TTC549 (cell line): Measurements from ENCODE around the gene NABP1.

Source experiments
- FAIRE-seq: peaks from 2 replicates; lab custom pipeline; 2012; peaks lifted over from hg19 to GRCh38; lab: Jason Lieb, UNC

The NABP1 gene

GRCh38 chr2:191649519-191649918, 28.4 kb upstream of the NABP1 start:
- no peak for FAIRE-seq

- no peak for FAIRE-seq
Measured at GRCh38 chr2:191650896-191651773, 26.8 kb upstream of the NABP1 start.

- FAIRE-seq = no peak
Measured at GRCh38 chr2:191653667-191654391, 24.1 kb upstream of the NABP1 start.

- no peak for FAIRE-seq
Measured at GRCh38 chr2:191656391-191656790, 21.5 kb upstream of the NABP1 start.

- FAIRE-seq = no peak
Measured at GRCh38 chr2:191656792-191657191, 21.1 kb upstream of the NABP1 start.

GRCh38 chr2:191657977-191658376, 20.0 kb upstream of the NABP1 start:
- FAIRE-seq = no peak

- FAIRE-seq = no peak
Measured at GRCh38 chr2:191659198-191659597, 18.7 kb upstream of the NABP1 start.

- FAIRE-seq = no peak
Measured at GRCh38 chr2:191660575-191660974, 17.4 kb upstream of the NABP1 start.

- no peak for FAIRE-seq
Measured at GRCh38 chr2:191661097-191661924, 16.6 kb upstream of the NABP1 start.

GRCh38 chr2:191664823-191665677, 12.9 kb upstream of the NABP1 start:
- no peak for FAIRE-seq

GRCh38 chr2:191666226-191666625, 11.7 kb upstream of the NABP1 start:
- FAIRE-seq = no peak

GRCh38 chr2:191666732-191667131, 11.2 kb upstream of the NABP1 start:
- no peak for FAIRE-seq

- FAIRE-seq = no peak
Measured at GRCh38 chr2:191670076-191670475, 7.9 kb upstream of the NABP1 start.

GRCh38 chr2:191670787-191671186, 7.1 kb upstream of the NABP1 start:
- no peak for FAIRE-seq

- no peak for FAIRE-seq
Measured at GRCh38 chr2:191675807-191676721, 1.9 kb upstream of the NABP1 start.

GRCh38 chr2:191676790-191677645, 918 bp upstream of the NABP1 start:
- no peak for FAIRE-seq

- no peak for FAIRE-seq
Measured at GRCh38 chr2:191678437-191679100, 633 bp downstream of the NABP1 start.

GRCh38 chr2:191679818-191680600, 2.1 kb downstream of the NABP1 start:
- no peak for FAIRE-seq
